GM19099 (cell line): ENCODE measurements around the gene FDCSP.
"Not testable (repeated sequence)": the region's sequence is repeated elsewhere in the genome, so short reads cannot be mapped to it uniquely, and the experiment has no call there.

ENCODE experiments used
- POLR2A ChIP-seq: IDR thresholded peaks from 3 replicates; pipeline ENCODE4 v1.6.1; 2011; ENCODE audit warnings: low read depth; ENCODE audit not compliant: insufficient read length; ENCODE audit errors: extremely low read depth

The FDCSP gene

GRCh38 chr4:70239131-70239883, 13.4 kb downstream of the FDCSP start:
- no peak for TF ChIP-seq POLR2A

DNA sequence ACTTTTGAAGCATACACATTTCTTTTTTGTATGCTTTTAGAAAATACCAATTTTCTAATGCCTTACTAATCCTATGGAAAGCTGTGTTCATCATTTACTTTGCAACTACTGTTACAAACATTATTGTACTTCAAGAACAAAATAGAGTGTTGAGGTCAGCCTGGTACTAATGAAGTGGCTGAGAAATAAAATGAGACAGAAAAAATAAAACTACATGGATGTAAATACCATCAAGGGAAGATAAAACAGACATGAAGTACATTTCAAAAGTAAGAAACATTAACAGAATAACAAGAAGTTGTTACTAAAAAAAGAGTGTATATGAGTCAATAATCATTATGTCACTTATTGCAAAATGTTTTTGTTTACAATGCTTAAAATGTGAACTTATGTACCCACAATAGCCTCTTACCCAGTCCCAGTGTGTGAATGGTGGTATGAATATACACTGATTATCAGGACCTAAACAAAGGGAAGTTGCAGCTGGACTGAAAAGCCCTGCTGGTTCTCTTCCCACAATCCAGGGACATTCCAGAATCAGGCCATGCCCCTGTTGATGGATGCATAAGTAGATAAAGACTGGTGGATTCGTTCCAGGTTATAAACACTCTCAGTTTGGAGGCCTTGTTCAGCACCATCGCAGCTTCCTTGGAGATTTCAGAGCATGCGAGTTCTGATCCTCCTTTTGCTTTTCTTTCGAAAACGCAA, 14.1 kb downstream of the FDCSP start:
- TF ChIP-seq POLR2A, result no peak

DNA sequence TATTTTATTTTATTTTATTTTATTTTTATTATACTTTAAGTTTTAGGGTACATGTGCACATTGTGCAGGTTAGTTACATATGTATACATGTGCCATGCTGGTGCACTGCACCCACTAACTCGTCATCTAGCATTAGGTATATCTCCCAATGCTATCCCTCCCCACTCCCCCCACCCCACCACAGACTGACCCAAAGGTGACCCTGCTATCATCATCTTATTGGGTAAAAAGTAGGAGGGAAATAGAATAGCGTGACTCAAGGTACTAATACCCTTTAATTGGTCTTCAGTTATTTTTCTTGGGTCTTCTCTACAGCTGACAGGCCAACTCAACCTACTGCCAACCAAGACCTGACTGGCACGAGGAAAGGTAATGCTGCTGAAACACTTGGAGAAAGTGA, 16.4 kb downstream of the FDCSP start, which contains the start of gene CSN3:
Gene CSN3 (plus strand): TSS at position 301 of the 400 bp plus-strand sequence. CDS start 2,223 bp downstream, outside the sequence.
- not testable (repeated sequence) for TF ChIP-seq POLR2A

DNA sequence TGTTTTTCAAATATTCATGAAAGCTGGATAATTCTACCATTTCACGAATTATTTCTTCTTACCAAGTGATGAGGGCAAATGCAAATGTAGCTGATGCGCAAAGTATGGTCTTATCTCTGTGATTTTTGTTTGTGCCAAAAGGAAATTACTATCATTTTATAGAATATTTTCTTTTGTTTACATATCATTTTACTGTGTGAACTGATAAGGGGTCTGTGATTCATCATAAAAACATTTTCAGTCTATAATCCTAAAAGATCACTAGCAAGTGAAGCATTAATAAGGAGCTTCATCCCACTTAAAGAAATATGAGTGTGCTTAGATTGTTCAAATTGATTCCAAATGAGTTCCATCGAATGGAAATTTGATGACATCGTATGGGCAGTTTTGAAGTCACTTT, 17.2 kb downstream of the FDCSP start:
- no peak for TF ChIP-seq POLR2A

DNA sequence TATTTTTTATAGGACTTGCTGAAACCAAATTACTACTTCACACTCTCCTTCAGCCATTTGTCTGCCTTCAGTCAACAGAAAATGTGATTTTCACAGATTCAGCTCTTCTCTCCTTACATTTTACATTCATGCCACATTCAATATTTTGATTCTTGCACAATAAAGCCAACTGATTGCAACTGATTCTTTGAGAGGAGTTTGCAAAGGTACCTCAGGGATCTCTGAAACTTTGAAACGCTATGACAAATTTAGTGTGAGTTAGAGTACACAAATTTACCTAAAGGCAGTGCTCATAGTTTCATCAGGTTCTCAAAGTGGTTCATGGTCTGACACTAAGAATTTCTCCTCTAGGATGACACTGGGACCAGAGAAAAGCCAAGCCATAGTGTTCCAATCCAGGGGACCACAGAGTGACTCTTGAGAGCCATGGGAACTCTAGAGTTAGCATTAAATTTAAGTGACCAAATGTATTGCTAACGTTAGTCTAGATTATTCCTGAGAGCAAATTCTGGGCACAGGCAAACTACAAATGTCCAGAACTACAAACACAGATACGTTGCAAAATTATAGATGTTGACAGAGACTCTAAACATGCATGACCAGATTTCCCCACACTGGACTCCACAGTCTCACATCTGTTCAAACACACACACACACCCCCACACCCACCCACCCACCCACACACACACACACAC, 25.5 kb downstream of the FDCSP start:
- no peak for TF ChIP-seq POLR2A

- no peak for TF ChIP-seq POLR2A
These were observed 26.0 kb downstream of the FDCSP start for GRCh38 chr4:70251945-70252277.

DNA sequence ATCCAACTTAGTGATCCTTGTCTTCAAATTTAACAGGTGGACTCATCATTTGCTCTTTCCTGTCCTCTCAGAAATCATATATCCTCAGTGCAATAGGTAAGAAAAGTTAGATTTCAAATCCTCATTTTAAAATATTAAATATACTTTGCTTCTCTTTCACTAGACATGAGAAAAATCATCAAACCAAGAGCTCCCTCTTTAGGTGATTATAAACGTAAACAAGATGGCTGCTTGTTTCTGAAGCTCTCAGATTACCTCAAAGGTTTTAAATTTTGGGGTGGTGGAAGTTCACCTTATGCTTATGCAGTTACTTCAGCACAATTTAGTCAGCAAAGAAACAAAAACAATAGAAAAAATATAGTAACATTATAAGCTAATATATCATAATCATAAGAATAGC, 43.8 kb downstream of the FDCSP start:
- TF ChIP-seq POLR2A, result no peak

GRCh38 chr4:70277121-70277520, 51.2 kb downstream of the FDCSP start:
- TF ChIP-seq POLR2A, result no peak

GRCh38 chr4:70280567-70280966, 54.6 kb downstream of the FDCSP start:
- TF ChIP-seq POLR2A, result no peak
